Uterus (tissue), 2 donors: ENCODE results near the gene PDE4D.

Experiments used
- POLR2A ChIP-seq, 2 donors: fragments of 450-650 bp; IDR thresholded peaks; one replicate each; pipeline ENCODE4 v1.6.1; 2016; ENCODE audit warnings: antibody characterized with exemption in 2 of 2, mild to moderate bottlenecking in 1 of 2, moderate library complexity in 1 of 2
- TF ChIP-seq, protein P1 (sequence below), 4 experiments: fragments of 200-600 bp in 2 of 4; fragments of 450-650 bp in 2 of 4; sonication (generic) in 2 of 4; IDR thresholded peaks; one replicate each; pipeline ENCODE4 v1.5.1; 2016 to 2019; ENCODE audit warnings: antibody characterized with exemption in 4 of 4, mild to moderate bottlenecking in 2 of 4, moderate library complexity in 1 of 4

DNA sequence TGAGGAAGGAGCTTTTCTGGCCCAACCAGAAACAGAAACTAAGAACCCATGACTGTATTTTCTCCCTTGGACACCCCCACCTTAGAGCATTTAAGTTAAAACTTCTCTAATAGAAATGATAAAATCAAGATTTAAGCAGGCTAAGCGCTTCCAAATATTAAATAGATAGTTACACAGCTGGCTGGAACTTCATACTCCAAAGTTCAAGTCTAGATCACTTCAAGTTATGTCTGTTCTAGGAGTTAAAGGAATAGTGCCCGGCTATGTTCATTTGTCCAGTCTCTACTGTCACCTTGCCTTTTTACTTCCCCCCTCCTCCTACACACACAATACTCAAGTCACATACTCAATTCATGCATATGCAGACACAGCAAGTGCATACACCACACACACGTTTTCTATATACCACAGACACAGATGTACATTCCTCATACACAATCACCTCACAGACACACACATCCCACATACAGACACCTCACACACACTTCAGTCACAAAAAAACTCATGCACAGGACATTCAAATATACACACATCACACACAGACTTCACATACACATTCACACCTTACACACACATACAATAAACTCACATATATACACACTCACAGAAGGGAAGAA is 237.7 kb downstream of the PDE4D start:
- no peak for TF ChIP-seq POLR2A (IDR thresholded peaks at IDR 0.05)
- TF ChIP-seq, protein P1, sequence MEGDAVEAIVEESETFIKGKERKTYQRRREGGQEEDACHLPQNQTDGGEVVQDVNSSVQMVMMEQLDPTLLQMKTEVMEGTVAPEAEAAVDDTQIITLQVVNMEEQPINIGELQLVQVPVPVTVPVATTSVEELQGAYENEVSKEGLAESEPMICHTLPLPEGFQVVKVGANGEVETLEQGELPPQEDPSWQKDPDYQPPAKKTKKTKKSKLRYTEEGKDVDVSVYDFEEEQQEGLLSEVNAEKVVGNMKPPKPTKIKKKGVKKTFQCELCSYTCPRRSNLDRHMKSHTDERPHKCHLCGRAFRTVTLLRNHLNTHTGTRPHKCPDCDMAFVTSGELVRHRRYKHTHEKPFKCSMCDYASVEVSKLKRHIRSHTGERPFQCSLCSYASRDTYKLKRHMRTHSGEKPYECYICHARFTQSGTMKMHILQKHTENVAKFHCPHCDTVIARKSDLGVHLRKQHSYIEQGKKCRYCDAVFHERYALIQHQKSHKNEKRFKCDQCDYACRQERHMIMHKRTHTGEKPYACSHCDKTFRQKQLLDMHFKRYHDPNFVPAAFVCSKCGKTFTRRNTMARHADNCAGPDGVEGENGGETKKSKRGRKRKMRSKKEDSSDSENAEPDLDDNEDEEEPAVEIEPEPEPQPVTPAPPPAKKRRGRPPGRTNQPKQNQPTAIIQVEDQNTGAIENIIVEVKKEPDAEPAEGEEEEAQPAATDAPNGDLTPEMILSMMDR (IDR thresholded peaks at IDR 0.05) = no peak
